B cell (primary cell): ENCODE results near the gene PHLDA3.

Experiments used
- EZH2 ChIP-seq: IDR thresholded peaks from 2 replicates; pipeline ENCODE4 v1.6.1; 2012; ENCODE audit warnings: borderline replicate concordance, low read depth, mild to moderate bottlenecking, moderate library complexity, low read length; ENCODE audit not compliant: insufficient read depth, poor library complexity, severe bottlenecking
- TF ChIP-seq, protein P1 (sequence below): fragments of 200-600 bp; IDR thresholded peaks from one replicate; pipeline ENCODE4 v1.8.0; 2022; ENCODE audit warnings: antibody characterized with exemption, mild to moderate bottlenecking

DNA sequence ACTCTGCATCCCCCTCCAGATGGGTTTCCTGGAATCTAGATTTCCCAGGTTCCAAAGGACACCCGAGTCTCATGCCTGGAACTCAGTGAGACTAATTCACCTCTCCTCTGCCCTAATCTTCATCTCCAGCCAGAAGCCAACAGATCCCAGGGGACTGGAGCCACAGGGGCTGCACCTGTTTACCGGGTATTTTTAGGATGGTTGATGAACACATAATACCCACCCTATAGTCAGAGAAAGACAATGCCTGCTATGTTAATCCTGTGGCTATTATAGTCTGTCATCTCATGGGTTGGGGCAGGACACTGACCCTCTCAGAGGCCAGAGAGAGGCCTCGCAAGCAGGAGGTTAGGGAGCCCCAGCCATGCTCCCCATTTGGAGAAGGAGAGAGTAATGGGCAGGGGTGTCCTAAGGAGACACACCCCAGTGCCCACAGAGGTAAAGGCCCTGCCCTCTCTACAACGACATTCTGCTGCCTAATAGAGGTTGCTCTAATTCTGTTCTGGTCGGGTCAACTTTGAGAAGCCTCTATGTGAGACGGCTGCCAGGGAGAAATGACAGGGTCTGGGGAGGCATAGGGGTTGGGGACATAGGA lies 46.5 kb downstream of the PHLDA3 start:
- TF ChIP-seq, protein P1, sequence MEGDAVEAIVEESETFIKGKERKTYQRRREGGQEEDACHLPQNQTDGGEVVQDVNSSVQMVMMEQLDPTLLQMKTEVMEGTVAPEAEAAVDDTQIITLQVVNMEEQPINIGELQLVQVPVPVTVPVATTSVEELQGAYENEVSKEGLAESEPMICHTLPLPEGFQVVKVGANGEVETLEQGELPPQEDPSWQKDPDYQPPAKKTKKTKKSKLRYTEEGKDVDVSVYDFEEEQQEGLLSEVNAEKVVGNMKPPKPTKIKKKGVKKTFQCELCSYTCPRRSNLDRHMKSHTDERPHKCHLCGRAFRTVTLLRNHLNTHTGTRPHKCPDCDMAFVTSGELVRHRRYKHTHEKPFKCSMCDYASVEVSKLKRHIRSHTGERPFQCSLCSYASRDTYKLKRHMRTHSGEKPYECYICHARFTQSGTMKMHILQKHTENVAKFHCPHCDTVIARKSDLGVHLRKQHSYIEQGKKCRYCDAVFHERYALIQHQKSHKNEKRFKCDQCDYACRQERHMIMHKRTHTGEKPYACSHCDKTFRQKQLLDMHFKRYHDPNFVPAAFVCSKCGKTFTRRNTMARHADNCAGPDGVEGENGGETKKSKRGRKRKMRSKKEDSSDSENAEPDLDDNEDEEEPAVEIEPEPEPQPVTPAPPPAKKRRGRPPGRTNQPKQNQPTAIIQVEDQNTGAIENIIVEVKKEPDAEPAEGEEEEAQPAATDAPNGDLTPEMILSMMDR: no peak
- TF ChIP-seq EZH2: no peak
